Endothelial cell of hepatic sinusoid (primary cell): ENCODE data around the gene LRMDA.
"Not testable (repeated sequence)": the region's sequence is repeated elsewhere in the genome, so short reads cannot be mapped to it uniquely, and the experiment has no call there.

Experiments used
- in situ Hi-C: cut with HindIII; loops from 2 replicates; pipeline ENCODE4 v1.10.0; 2017; ENCODE audit warnings: low sequenced_read_pairs

Gene LRMDA

DNA sequence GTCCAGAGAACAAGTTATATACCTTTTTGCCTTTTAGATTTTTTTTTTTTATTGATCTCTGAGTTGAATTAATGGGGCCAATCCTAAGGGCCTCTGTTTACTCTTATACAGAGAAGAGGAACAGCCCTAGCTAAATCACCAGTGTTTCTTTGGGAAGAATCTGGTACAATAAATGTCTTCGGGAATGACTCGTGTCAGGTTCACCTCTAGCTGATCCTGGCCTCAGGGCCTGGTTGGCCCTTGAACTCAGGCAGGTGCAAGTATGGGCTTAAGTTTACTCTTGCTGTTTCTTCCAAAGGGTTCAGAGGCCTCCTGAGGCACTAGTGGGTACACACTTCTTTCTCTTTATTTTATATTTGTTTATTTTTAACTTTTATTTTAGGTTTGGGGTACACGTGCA, 71.0 kb downstream of the LRMDA start:
- in situ Hi-C loops = no loop called here

DNA sequence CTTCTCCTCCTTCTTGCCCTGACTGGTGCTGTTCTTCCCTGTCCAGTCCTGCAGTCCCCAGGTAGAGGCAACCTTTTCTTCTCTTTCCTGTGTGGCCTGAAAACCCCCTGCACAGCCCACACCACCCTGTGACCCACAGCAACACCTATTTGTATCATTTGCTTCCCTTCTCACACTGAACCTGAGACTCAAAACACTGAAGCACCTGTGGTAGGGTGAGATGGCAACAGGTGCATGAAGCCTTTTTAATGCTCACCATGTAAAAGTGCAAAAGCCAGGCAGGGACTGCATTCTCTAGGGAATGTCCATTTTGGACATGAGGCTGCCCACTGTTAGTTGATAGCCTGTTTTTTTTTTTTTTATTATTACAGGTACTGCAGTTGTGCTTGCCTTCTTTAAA, 71.4 kb downstream of the LRMDA start:
- in situ Hi-C loops = no loop called here

DNA sequence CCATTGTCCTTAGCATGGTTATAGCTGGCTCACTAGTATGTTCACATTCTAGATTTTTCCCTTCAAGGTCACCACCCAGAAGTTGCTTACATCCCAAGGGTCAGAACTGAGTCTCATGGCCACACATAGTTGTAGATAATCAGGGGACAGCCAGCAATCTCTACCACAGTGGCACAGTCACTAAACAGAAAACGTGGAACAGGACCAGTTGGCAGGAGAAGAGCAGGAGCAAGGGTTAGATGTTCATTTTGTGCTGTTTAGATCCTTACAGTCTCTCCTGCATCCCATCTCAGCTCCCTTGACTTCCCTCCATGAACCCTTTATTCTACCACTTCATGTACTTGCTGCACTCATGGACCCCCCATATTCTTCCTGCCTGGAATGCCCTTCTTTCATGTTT, 73.9 kb downstream of the LRMDA start:
- in situ Hi-C loops = no loop called here

DNA sequence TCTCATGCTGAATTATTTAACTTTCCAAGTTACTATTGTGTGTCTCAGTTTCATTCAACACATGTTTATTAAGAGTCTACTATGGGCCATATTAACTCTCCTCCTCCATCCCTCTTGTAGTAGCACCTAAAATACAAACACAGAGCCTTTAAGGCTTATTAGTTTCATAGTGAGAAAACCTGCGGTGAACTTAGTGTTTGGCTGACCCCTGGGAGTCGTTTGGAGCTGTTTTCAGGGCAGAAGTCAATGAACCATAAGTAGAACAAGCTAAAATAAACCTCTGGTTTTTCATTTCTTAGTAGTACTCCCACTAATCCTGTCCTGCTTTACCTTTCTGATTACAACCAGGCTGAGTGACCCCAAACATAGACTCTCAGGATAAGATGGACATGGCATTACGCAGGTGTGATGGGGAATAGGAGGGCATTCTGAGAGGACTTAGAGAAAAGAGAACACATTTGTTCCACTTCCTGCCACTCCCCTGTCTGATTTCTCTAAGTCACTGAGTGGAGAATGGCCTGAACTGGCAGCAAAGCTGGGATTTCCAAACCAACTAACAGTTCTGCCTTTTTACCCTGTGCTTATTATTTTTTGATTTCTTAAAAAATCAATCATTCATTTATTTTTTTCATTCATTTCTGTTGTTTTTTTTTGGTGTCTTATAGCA, 74.5 kb downstream of the LRMDA start:
- in situ Hi-C loops = no loop called here

DNA sequence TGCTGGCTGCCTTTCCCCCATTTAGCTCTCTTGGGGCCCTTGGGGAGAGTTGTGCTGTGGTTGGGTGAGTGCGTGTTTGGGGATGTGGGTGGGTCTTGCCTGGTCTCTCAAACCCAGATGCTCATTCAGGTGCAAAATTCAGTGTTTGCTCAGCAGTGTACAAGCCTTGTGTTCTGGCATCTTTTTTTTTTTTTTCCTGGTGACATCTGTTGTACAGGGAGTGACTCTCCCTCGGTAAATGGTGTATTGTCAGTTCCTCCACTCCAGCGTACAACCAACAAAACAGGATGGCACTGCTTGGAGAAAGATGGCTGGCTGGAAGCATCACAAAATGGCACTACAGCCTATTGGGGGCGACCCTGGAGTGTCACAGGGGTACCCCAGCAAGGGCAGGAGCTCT, 75.5 kb downstream of the LRMDA start:
- in situ Hi-C loops = no loop called here

DNA sequence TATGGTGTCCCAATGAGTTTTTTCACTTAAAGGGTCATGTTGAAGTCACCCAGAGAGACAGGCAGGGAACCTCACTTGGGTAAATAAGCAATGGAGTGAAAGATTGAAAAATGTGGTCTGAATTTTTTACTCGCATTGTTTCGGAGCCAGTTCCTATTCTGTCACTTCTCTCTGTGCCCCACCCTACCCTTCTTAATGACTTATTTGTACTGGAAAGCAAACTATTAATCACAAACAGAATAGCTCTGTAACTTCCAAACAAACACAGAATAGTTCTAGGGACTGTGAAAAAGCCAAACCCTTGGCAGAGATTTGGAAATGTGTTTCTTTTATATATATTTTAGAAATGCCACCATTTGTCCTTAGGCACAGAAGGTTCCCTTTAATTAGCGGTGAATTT, 76.0 kb downstream of the LRMDA start:
- in situ Hi-C loops = no loop called here

DNA sequence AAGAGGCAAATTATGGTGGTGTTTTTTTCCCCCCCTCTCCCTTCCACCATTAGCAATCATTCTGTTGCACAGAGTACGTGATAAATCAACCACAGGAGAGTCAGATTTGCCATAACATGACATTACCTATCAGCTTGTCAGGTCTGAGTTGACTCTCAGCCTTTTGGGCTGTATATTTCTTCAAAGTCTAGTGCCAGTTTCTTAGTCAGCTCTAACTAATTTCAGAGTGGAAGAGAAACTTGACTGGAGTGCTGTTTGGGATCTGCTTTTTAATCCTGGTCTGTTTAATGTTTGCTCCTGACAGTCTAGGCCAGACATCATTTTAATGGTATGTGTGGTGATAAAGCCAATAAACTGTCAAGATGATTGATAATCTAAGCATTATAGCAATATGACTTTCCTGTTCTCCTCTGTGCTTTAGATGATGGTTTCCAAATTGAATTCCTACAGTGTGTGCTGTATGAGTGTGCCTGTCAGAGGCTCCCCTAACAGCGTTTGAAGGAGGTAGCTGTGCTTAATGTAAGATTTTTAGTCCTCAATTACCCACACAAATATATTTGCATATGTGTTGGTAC, 76.9 kb downstream of the LRMDA start:
- in situ Hi-C loops = no loop called here

DNA sequence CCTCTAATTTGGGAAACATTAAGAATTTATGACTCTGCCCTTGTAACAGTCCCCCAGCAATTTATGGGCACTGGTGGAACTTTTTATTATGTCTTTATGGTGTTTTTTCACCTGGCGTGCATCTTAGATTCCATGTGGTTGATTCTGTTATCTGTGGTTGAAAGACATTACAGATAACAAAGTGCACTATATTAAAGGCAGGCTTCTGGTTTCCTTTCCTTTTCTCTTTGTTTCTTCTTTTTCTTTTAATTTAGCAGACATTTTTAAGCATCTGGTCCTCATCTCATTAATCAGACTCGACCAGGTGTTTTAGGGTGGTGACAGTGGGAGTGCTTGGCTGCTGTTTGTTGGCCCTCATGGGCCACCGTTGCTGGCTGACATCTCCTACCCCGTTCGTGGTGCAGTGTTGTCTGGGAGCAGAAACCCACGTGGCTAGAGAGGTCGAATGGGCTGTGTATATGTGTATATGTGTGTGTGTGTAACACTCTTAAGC, 77.4 kb downstream of the LRMDA start:
- in situ Hi-C loops = no loop called here

DNA sequence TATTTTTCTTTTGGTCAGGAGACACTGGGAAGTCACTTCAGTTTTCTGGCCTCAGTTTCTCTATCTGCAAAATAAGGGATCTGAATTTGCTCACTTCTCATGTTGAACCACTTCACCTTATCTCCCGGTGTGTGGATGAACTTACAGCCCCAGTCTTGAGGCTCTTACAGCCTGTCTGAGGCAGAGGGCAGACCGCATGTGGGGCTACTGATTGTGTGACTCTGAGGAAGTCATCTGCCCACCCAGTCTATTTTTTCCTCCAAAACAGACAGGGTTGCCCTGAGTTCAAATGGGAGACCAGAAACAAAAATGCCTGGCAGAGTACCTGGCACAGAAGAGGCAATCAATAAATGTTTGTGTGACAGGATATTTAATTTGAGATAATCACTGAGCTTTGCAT, 78.3 kb downstream of the LRMDA start:
- in situ Hi-C loops = no loop called here

DNA sequence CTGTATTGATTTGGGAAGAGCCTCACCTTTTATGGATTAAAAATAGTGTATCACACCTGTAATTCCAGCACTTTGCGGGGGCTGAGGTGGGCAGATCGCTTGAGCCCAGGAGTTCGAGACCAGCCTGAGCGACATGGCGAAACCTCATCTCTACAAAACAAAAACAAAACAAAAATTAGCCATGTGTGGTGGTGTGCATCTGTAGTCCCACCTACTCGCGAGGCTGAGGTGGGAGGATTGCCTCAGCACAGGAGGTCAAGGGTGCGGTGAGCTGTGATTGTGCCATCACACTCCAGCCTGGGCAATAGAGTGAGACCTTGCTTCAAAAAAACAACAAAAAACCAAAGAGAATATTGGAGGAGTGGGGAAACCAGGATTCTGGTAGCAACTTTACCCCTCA, 79.6 kb downstream of the LRMDA start:
- in situ Hi-C loops = no loop called here

DNA sequence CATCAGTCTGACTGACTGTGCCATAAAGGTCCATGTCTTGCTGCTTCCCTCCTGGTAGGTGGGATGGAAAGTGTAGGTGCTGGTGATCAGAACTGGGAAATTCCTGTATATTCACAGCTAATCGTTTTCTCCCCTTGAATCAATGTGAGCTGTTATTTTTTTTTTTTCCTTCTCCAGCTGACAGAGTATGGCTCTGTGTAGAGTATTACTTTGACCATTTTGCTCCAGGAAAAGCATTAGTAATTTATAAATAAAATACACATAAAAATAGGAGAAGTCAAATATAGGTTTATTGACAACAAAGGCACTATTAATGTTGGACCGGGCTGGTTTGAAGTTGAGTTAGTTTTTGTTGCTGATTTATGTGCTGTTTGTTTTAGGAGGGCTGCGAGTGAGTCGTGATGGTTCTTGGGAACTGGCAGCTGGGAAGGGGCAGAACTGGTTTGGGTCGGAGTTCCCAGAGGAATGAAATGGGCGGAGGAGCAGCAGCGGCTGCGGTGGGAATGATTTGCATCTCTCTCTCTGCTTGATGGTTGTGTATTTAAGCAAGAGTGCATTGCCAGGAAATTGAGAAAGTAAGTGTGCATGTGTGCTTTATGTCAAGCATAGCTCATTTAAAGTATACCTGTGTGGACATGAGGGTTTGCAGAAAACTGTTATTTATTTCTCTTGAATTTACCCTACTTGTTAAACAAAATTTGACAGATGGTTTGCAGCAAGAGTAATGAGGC, 80.9 kb downstream of the LRMDA start:
- in situ Hi-C loops = no loop called here

DNA sequence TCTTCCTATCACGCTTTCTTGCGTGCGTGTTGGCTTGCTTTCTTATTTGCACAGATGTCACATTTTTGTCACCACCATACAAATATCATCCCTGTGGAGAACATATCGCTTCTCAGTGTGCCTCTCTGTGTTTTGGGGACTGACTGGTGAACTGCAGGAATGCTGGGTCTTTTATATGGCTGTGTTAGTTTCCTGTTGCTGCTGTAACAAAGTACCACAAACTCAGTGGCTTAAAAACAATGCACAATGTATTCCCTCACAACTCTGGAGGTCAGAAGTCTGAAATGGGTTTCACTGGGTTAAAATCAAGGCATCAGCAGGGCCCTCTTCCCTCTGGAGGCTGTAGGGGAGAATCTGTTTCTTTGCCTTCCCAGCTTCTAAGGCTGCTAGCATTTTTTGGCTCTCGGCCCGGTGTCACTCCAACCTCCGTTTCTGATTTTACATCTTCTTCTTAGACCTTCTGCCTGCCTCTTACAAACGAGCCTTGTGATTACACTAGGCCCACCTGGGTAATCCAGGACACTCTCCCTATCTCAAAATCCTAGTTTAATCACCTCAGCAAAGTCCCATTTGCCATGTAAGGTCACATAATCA, 82.0 kb downstream of the LRMDA start:
- in situ Hi-C loops = no loop called here

DNA sequence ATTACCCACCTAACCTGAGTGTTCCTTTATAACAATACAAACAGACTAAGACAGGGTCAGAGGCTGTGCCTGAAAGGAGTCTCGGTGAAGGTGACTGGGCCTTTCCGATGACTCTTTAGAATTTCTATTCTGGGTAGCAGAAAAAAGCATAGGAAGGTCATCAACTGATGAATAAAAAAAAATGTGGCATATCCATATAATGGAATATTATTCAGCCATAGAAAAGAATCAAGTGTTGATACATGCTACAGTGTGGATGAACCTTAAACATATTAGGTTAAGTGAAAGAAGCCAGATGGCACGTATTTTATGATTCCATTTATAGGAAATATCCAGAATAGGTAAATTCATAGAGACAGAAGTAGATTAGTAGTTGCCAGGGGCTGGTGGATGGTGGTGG, 83.4 kb downstream of the LRMDA start:
- in situ Hi-C loops = no loop called here

DNA sequence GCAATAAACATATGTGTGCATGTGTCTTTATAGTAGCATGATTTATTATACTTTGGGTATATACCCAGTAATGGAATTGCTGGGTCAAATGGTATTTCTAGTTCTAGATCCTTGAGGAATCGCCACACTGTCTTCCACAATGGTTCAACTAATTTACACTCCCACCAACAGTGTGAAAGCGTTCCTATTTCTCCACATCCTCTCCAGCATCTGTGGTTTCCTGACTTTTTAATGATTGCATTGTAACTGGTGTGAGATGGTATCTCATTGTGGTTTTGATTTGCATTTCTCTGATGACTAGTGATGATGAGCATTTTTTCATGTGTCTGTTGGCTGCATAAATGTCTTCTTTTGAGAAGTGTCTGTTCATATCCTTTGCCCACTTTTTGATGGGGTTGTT, 84.7 kb downstream of the LRMDA start:
- in situ Hi-C loops = not testable (repeated sequence)

DNA sequence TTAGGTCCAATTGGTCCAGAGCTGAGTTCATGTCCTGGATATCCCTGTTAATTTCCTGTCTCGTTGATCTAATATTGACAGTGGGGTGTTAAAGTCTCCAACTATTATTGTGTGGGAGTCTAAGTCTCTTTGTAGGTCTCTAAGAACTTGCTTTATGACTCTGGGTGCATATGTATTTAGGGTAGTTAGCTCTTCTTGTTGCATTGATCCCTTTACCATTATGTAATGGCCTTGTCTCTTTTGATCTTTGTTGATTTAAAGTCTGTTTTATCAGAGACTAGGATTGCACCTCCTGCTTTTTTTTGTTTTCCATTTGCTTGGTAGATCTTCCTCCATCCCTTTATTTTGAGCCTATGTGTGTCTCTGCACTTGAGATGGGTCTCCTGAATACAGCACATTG, 87.8 kb downstream of the LRMDA start:
- in situ Hi-C loops = not testable (repeated sequence)

DNA sequence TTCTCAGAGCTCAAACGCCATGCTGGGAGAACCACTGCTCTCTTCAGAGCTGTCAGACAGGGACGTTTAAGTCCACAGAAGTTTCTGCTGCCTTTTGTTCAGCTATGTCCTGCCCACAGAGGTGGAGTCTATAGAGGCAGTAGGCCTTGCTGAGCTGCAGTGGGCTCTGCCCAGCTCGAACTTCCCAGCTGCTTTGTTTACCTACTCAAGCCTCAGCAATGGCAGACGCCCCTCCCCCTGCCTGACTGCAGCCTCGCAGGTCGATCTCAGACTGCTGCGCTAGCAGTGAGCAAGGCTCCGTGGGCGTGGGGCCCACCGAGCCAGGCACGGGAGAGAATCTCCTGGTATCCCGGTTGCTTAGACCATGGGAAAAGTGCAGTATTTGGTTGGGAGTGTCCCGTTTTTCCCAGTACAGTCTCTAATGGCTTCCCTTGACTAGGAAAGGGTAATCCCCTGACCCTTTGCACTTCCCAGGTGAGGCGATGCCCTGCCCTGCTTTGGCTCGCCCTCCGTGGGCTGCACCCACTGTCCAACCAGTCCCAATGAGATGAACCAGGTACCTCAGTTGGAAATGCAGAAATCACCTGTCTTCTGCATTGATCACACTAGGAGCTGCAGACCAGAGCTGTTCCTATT, 89.9 kb downstream of the LRMDA start:
- in situ Hi-C loops = not testable (repeated sequence)

DNA sequence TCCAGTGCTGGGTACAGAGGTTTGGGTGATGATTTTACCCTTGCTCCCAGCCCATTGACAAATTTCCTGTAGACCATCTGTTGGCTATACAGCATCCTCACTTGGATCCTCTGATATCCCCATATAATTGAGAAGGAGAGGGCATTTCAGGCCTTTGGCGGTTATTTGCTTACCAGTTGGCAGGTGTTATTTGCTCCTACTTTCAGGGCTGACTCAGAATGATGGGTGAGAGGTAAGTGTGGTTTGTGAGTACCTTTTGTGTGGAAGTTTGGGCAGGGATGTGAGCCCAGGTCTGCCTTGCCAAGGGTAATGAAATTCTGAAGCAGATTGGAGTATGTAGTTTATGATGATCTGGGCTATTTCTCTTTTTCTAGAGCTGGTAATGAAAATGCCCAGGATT, 93.6 kb downstream of the LRMDA start:
- in situ Hi-C loops = no loop called here

DNA sequence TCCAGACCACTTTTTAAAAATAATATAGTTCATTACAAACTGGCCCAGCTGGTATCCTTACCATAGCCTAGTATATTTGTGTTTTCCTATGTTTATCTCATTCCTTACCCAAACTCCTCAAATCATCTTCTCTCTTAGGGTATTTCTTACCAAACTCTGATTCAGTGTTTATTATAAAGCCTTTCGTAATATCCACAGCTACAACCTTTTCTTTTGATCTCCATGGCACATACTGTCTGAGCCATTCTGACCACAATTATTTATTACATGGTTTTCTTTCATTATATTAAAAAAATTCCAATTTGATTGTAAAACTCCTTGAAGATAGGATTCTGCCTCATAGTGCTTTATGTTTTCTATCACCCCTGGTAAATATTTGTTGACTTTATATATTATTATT, 94.2 kb downstream of the LRMDA start:
- in situ Hi-C loops = no loop called here

DNA sequence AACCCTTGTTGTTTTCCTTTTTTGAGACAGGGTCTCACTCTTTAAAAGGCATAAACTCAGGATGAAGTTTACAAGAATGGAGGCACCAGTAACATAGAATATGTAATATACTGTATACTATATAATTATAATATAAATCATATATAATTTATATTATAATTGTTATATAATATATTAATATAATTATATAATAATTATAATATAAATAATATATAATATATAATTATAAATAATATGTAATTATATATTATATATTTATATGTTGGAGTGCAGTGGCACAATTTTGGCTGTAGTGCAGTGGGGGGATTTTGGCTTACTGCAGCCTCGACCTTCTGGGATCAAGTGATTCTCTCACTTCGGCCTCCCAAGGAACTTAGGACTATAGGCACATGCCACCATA, 96.1 kb downstream of the LRMDA start:
- in situ Hi-C loops = no loop called here

DNA sequence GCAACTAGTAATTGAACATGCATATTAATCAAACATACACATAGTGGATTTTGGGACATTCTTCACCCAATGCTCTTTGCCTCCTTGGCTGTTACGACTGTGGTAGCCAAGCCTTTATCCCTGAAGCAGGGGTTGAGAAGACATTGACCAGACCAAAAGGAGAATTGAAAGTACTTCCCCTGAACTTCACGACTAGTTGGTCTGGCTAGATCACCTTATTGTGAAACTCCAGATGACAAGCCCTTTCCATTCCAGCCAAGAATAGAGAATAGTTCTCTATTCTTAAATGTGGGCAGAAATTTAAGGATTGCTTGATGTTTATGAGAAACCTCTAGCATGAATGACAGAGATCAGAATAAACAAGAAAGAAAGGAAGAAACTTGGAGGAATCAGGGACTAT, 97.0 kb downstream of the LRMDA start:
- in situ Hi-C loops = no loop called here

DNA sequence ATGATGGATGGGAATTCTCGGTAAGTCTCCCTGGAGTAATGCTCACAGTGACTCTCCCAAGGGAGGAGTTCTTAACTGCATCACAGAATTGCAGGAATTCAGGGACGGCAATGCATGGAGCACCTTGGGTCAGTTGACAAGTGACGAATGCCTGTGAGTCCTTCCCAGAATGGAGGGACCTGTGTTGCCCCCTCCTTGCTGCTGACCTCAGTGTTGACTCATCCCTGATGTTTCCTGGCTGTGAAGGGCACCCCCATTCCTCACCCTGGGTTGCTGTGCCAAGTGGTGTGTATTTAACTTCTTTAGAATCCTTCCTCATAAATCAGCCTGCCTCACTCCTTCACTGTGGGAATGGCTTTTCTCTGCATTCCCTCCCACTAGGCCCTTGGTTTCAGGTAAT, 98.9 kb downstream of the LRMDA start:
- in situ Hi-C loops = no loop called here
